GM19240 (cell line): Measurements from ENCODE around the gene TFR2.

Experiments used
- DNase-seq: peaks from one replicate; pipeline ENCODE4 v3.0.0; 2011; ENCODE audit warnings: low spot score; ENCODE audit not compliant: insufficient read length

Gene TFR2

GRCh38 chr7:100613412-100614175, 27.8 kb downstream of the TFR2 start:
- no peak for DNase-seq

DNA sequence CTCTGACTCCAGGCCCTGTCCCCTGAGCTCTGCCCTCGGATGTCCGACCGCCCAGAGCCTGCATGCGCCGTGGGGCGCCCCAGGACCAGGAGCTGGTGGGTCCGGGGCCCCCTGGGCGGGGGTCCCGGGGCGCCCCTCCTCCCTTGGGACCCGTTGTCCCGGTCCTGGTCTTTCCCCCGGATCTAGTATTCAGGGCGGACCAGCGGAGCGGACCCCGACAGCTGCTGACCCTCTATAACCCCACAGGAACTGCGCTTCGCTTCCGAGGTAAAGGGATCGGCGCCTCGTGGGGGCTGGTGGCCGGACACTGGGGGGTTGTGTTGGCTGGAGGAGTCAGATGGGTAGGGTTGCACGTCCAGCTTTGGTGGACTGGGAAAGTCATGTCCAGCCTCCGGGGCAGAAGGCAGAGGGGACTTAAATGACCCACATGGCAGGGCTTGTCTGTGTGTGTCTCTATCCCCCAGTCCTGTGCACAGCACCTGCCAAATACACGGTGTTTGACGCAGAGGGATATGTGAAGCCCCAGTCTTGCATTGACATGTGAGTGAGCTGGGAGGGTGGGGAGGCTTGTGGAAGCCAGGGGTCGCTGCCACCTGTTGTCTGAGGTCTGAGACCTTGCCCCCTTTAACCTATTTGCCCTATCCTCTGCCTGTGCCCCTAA, 28.5 kb downstream of the TFR2 start:
- DNase-seq, result no peak

GRCh38 chr7:100611983-100612729, 29.2 kb downstream of the TFR2 start, which contains the start of gene MOSPD3:
Gene MOSPD3, plus strand, starts transcription at chr7:100612540. Its CDS starts 252 bp downstream, at chr7:100612792.
- peak; percentile 99 for DNase-seq

DNA sequence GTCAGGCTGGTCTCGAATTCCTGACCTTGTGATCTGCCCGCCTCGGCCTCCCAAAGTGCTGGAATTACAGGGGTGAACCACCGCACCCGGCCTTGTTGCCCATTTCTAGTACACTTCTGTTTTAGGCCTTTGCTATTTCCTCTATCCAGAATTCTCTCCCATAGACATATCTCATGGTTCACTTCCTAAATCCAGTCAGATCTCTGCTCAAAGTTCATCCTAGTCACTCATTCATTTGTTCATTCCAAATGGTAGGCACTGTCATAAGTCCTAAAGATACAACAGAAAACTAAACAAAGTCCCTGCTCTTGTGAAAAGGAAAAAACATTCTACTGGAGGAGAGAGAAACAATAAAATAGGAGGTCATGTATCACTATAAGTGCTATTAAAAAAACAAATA, 31.4 kb downstream of the TFR2 start:
- DNase-seq, result no peak

DNA sequence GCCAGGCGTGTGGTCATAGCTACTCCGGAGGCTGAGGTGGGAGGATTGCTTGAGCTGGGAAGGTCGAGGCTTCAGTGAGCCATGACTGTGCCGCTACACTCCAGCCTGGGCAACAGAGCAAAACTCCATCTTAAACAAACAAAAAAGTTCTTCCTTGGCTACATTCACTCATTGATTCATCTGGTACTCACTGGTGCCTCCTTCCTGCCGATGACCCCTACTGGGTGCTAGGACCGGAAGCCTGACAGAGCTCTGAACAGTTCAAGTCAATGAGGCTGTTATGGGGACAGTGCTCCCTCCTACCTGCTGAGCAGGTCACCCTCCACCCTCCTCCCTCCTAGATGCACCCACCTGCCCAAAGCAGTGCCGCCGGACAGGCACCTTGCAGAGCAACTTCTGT, 34.2 kb downstream of the TFR2 start:
- DNase-seq, result no peak

GRCh38 chr7:100606313-100606712, 35.0 kb downstream of the TFR2 start:
- no peak for DNase-seq

GRCh38 chr7:100604976-100605911, 36.1 kb downstream of the TFR2 start:
- no peak for DNase-seq

- peak; percentile 72 for DNase-seq
These were observed 37.0 kb downstream of the TFR2 start for GRCh38 chr7:100604028-100604975.

- no peak for DNase-seq
These were observed 37.7 kb downstream of the TFR2 start for GRCh38 chr7:100603726-100604027.

- DNase-seq, result no peak
These were observed 38.2 kb downstream of the TFR2 start for GRCh38 chr7:100602889-100603725.

DNA sequence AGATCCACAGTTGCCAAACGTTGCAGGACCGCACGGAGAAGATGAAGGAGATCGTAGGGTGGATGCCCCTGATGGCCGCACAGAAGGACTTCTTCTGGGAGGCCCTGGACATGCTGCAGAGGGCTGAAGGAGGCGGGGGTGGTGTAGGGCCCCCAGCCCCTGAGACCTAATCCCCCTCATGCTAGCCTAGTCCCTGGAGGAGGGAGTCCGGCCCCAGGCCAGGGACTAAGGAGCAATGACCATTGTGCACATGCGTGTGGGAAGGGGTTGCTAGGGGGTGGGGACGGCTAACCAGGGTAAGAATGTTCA, 40.7 kb downstream of the TFR2 start:
- DNase-seq, result no peak

DNA sequence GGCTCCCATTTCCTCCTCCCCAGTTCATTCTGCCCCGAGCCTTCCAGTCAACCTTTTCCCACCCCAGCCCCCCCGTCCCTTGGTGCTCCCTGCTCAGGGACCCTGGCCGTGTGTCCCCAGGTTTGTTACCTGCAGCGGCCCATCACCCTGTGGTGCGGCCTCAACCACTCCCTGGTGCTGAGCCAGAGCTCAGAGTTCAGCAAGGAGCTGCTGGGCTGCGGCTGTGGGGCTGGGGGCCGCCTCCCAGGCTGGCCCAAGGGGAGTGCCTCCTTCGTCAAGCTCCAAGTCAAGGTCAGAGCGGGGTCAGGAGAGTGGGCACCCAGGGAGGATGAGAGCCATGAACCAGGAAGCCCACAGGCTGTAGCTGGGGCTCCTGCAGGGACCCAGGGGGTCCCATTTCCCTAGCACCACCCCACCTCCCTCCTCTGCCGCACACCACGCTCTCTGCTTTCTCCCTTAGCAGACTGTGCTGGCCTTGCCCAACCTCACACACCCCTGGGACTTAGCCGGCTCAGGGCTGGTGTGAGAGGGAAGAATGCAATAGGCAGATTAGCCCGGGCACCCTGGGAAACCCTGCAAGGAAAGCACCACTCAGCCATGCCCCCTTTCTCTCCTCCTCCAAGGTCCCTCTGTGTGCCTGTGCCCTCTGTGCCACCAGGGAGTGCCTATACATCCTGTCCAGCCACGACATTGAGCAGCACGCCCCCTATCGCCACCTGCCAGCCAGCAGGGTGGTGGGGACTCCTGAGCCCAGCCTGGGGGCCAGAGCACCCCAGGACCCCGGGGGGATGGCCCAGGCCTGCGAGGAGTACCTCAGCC, 41.2 kb downstream of the TFR2 start:
- no peak for DNase-seq

DNA sequence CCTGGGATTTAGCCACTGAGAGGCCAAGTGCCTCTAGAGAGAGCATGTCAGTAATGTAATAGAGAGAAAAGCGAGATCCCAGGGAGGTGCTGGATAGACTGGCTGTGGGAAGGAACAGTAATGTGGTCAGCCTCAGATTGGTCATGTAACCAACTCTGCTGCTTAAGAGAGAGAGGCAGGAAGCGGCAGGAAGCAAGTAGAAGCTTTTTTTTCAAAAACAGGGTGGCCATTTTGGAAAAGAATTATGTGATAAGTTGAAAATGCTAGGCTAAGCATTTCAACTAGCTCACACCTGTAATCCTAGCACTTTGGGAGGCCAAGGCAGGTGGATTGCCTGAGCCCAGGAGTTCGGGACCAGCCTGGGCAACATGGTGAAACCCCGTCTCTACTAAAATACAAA, 42.9 kb downstream of the TFR2 start:
- no peak for DNase-seq

DNA sequence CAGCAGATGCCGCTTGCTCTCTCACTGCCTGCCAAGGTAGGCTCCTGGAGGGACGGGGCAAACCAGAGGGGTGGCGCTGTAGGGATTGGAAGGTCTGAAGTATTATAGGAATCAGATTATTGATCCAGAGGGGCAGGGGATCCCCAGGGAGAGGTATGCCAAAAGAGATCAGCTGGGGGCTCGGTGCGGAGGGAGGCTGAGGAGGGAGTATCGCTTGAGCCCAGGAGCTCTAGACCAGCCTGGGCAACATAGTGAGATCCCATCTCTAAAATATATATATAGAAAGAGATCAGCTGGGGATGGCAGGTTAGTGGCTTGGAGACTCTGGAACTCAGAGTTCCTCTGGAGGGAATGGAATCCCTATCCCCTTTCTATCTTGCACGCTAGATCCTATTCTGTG, 46.2 kb downstream of the TFR2 start:
- DNase-seq, result no peak

GRCh38 chr7:100591596-100591995, 49.8 kb downstream of the TFR2 start:
- DNase-seq, result no peak

GRCh38 chr7:100590077-100590737, 51.1 kb downstream of the TFR2 start:
- no peak for DNase-seq

DNA sequence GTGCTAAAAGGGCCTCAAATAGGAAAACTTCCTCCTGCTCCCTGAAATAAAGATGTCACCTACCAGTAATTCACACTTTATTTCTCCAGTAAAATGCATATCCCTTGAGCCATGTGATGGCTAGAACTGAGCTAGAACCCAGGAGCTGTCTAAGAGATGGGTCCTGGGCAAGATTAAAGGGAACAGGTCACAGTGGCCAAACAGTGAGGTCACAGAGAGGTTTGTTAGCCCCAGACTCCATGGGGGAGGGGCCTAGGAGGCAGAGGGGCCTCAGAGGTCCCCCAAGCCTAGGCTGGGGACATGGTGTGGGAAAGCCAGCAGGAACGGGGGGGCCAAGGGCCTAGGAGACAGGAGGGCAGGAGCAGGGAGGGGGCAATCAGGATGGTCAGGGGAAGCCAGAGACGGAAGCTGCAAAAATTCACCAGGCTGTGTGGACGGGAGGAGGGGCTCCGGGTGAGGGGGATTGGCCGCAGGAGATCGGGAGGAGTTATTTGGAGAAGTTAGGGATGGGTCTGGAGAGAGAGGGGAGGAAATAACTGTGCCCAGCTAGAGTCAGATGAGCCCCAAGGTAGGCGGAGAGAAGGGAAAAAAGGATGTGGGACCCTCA, 51.9 kb downstream of the TFR2 start:
- DNase-seq, result no peak

DNA sequence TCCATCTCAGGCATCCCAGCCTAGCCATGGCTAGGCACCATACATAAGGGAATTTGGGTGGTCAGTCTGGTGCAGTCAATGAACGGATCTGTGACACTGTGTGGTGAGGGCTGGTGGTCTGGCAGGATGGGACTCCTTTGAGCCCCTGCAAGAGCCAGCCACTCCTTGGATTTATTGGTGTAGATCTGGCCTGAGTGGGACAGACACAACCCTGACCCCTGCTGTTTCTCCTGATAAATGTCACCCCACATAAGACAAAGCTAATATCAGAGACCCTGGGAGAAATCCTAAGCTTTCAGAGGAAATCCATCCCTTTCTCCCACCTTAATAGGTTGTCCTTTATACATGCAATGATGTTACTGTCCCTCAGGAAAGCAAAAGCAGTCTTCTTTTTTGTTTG, 52.9 kb downstream of the TFR2 start:
- no peak for DNase-seq
